WTC11 (cell line): ENCODE measurements around the gene TTLL3.

Source experiments
- JUN ChIP-seq: sonication (generic); formaldehyde crosslinking; IDR thresholded peaks from 2 replicates; pipeline ENCODE4 v1.8.0; 2023; ENCODE audit warnings: mild to moderate bottlenecking, missing genetic modification reagents
- NR1H2 ChIP-seq: sonication (generic); formaldehyde crosslinking; IDR thresholded peaks from 2 replicates; pipeline ENCODE4 v1.9.0; 2021; ENCODE audit warnings: mild to moderate bottlenecking, moderate library complexity, missing genetic modification reagents
- NR3C1 ChIP-seq: sonication (generic); formaldehyde crosslinking; conservative IDR thresholded peaks from 2 replicates; pipeline ENCODE4 v1.8.1; 2023; ENCODE audit warnings: low read depth, mild to moderate bottlenecking, missing genetic modification reagents
- SP1 ChIP-seq: sonication (generic); formaldehyde crosslinking; conservative IDR thresholded peaks from 2 replicates; pipeline ENCODE4 v1.8.1; 2022; ENCODE audit warnings: missing genetic modification reagents
- TEAD1 ChIP-seq: sonication (generic); formaldehyde crosslinking; IDR thresholded peaks from 2 replicates; pipeline ENCODE4 v1.8.0; 2022; ENCODE audit warnings: mild to moderate bottlenecking, missing genetic modification reagents
- USF2 ChIP-seq: sonication (generic); formaldehyde crosslinking; IDR thresholded peaks from 2 replicates; pipeline ENCODE4 v1.8.1; 2023; ENCODE audit warnings: mild to moderate bottlenecking, missing genetic modification reagents, moderate library complexity
- ZNF121 ChIP-seq: sonication (generic); formaldehyde crosslinking; IDR thresholded peaks from 2 replicates; pipeline ENCODE4 v1.8.0; 2023; ENCODE audit warnings: missing genetic modification reagents
- ZNF423 ChIP-seq: fragments of 250-450 bp; sonication (Bioruptor Pico); IDR thresholded peaks from 2 replicates; pipeline ENCODE4 v2.1.2; 2022; ENCODE audit warnings: mild to moderate bottlenecking, moderate library complexity

- TF ChIP-seq SP1 (CRISPR knock-in tag) (no peak), JUN (CRISPR knock-in tag) (no peak), NR1H2 (CRISPR knock-in tag) (no peak), ZNF423 (CRISPR knock-in tag) (no peak), ZNF121 (CRISPR knock-in tag) (no peak), TEAD1 (CRISPR knock-in tag) (no peak), NR3C1 (CRISPR knock-in tag) (no peak), USF2 (CRISPR knock-in tag) (no peak)
These were observed 73.9 kb downstream of the TTLL3 start for GRCh38 chr3:9883706-9884554.
